Activated CD4-positive, alpha-beta T cell treated with anti-CD3 and anti-CD28 coated beads, Interleukin-2, Interleukin-4, amounts not matched to agents 100 ng/mL and 50 ng/mL, durations not matched to agents 16 hours and 8 hours (primary cell): ENCODE measurements around the gene TBRG4.

Experiments used
- DNase-seq: peaks from one replicate; pipeline ENCODE4 v3.0.0-alpha.2; 2020; ENCODE audit warnings: low spot score

TBRG4 gene

GRCh38 chr7:45055016-45055415, 56.5 kb downstream of the TBRG4 start:
- DNase-seq: no peak

GRCh38 chr7:45054442-45054841, 57.1 kb downstream of the TBRG4 start:
- DNase-seq: no peak

DNA sequence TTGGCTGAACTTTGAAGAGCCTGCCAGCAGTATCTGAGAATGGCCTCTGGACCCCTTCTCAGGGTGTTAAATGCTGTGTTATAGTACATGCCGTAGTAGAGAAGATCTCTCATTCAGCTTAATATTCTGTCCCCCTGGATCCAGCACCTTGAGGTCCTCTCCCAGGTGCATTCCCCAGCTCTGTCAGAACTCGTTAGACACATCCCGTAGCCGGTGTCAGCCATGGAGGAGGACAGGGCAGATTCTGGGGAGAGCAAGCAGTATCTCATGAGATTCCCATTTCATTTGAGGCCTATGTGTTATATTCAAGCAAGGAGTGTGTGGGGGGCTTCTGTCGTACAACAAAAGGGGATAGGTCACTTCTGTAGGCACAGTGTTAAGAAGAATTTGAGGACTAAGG, 57.6 kb downstream of the TBRG4 start:
- DNase-seq: no peak

- DNase-seq: no peak
These were observed 58.1 kb downstream of the TBRG4 start for GRCh38 chr7:45053401-45053800.

DNA sequence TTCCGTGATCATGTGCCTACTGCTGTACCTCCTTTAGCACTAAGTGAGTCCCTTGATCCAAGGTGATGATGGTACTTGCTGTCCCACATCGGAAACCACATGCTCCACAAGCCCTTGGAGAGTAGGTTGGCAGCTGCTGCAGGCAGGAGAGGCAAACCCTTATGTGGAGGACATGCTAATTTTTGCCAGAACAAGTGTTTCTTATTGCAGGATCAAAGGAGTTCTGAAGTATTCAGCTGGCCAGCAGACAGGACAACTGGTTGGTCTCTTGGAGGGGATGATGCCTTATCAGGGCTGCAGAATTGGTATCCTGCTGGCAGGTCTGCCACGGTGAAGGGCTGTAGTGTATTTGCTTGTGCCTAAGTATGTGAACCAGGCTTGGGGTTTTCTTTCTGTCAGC, 59.5 kb downstream of the TBRG4 start:
- no peak for DNase-seq

DNA sequence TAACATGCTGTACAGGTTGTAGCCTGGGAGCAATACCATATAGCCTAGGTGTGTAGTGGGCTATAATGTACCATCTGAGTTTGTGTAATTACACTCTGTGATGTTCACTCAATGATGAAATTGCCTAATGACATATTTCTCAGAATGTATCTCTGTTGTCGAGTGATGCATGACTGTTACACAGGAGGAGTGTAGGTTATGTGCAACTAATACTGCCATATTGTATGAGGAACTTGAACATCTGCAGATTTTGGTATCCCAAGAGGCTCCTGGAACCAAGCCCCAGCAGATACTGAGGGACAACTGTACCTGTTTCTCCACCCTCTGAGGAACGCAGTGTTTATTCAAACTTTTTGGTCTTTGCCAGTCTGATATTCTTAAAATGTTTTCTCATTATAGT, 61.3 kb downstream of the TBRG4 start:
- DNase-seq: no peak
